ENCODE data around the gene UGT1A7. TPM values are rescaled to one million over a fixed set of nuclear protein-coding genes. Genes with fewer than 3 reads are reported as not detected.

Gene UGT1A7
- total RNA-seq, 4 donors from 2014 or later = 4.6 TPM; not detected in 3

DNA sequence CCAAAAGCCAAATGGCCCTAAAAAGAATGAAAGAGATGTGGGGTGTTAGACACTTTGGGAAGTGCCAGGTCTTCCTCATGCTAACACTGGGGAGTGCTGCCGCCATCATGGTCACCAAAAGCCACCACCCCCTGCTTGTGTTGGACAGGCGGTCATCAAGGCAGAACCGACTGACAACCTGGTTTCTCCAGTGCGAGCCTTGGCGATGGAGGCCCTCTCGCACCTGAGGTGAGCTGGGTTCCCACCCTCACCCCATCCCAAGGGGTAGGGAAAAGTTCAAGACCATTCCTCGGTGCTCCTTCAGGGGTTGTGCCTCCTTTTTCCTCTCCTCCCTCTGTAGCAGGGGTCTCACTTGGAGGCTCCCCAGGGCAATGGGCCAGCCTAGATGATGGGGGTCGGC is 130.0 kb downstream of the UGT1A7 start:
- no peak for TF ChIP-seq POLR2A (IDR thresholded peaks at IDR 0.05)
- no peak for TF ChIP-seq EP300 (IDR thresholded peaks at IDR 0.05)
- TF ChIP-seq CTCF (IDR thresholded peaks at IDR 0.05) = no peak
- TF ChIP-seq POLR2AphosphoS5 (IDR thresholded peaks at IDR 0.05) = no peak
- peaks cover 0 to 5% (median 0%) of the 10 kb centered on the region in 3 donors for H3K9me3 ChIP-seq
- H3K27ac ChIP-seq = no peak overlapping the region
- H3K4me1 ChIP-seq = no peaks in the 10 kb centered on the region
- ATAC-seq = no peak
- H3K27me3 ChIP-seq = peaks cover 30% of the 10 kb centered on the region
- 67 to 83% methylated on average over 1 to 2 of the region's 8 CpGs for WGBS, 2 donors (ENCODE audit: low coverage in 1 of 2)
- no peaks in the 10 kb centered on the region for H3K36me3 ChIP-seq
- H3K4me3 ChIP-seq = no peak overlapping the region

DNA sequence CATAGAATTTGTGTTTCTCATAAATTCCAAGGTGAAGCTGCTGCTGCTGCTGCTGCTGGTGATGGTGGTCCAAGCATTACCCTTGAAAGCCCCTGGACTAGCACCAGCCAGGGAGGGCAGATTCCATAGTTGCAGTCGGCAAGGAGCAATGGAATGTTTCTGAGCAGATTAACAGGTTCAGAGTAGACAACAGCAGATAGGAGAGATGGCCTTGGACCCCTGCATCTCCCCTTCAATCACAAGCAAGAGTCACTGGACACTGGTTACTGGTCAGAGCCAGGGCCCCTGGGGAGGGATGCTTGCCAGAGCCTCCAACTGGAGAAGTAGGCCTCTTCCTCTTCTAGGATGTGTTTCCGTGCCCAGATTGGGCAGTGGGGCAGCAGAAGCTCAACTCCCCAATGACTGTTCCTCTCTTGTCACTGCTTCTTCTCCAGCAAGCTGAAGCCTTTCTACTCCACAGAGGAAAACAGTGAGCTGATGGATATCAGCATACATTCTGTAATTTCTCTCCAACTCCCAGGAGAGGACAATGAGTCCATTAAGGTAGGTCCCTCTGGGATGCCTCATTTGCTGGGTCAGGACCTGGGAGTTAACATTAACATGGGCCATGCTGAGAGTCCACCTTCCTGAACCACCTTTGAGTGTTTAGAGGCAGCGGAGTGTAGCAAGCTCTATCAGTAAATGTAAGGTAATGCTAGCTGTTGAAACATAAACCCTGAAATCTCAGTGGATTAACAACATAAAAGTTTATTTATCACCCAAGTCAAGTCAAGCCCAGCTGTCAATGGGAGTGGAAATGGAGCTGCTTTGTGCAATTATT is 131.7 kb downstream of the UGT1A7 start:
- Histone ChIP-seq H3K27ac (no peak overlapping the region), H3K27me3 (peaks cover 18% of the 10 kb centered on the region)
- WGBS, 2 donors (ENCODE audit: low coverage in 1 of 2) = 80 to 100% methylated on average over 1 of the region's 3 CpGs

DNA sequence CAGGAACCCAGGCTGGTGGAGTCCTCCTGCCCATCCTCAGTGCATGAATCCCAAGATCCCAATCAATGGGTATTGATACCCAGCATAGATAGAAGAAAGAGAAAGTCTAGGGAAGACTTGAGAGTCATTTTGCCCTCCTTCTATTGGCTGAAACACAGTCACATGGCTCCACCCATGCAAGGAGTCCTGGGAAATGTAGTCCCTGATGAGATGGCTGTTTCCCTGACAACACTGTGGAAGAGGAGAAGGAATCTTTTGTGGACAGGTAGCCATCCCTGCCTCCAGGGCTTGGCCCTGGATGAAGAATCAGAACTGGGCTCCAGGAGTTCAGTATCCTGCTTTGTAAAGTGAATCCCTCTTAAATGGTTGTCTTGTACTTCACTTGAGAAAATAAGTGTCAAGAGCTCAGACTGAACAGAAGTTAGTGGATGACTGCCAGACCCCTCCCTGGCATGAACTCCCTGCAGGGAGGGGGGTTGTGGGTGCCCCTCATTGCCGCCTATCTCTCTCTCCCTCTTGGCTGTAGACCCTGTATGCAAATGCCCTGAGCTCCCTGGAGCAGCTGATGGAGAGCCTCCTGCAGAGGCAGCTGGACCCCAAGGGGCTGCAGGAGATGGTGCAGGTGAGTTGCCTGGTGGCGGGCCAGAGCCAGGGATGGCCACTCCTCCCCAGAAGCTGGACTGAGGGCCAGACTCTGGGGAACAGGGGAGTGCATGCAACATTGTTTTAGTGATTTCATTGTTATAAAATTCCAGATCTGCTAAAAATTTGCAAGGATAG is 132.5 kb downstream of the UGT1A7 start:
- 80% methylated on average over 1 of the region's 2 CpGs; no CpG with 5 or more reads in 1 of the 2 donors for WGBS, 2 donors (ENCODE audit: low coverage in 1 of 2)
- Histone ChIP-seq H3K36me3 (no peaks in the 10 kb centered on the region), H3K4me1 (no peaks in the 10 kb centered on the region), H3K4me3 (no peak overlapping the region), H3K27ac (no peak overlapping the region), H3K27me3 (peaks cover 16% of the 10 kb centered on the region), H3K9me3 (peaks cover 0 to 7% (median 0%) of the 10 kb centered on the region in 3 donors)
- ATAC-seq = no peak
- no peak for TF ChIP-seq POLR2AphosphoS5 (IDR thresholded peaks at IDR 0.05)
- TF ChIP-seq CTCF (IDR thresholded peaks at IDR 0.05) = no peak
- no peak for TF ChIP-seq EP300 (IDR thresholded peaks at IDR 0.05)
- TF ChIP-seq POLR2A (IDR thresholded peaks at IDR 0.05) = no peak

More for the DNA sequence above, 131.7 kb downstream of the UGT1A7 start:
- no peaks in the 10 kb centered on the region for H3K36me3 ChIP-seq
- no peaks in the 10 kb centered on the region for H3K4me1 ChIP-seq
- peaks cover 0 to 7% (median 0%) of the 10 kb centered on the region in 3 donors for H3K9me3 ChIP-seq
- TF ChIP-seq POLR2AphosphoS5 (IDR thresholded peaks at IDR 0.05) (no peak), CTCF (IDR thresholded peaks at IDR 0.05) (no peak), POLR2A (IDR thresholded peaks at IDR 0.05) (no peak), EP300 (IDR thresholded peaks at IDR 0.05) (no peak)
- ATAC-seq = no peak
- H3K4me3 ChIP-seq = no peak overlapping the region

GRCh38 chr2:233815861-233816260 is 134.2 kb downstream of the UGT1A7 start:
- H3K27me3 ChIP-seq = peaks cover 9% of the 10 kb centered on the region
- H3K36me3 ChIP-seq = no peaks in the 10 kb centered on the region
- no peak for TF ChIP-seq EP300 (IDR thresholded peaks at IDR 0.05)
- TF ChIP-seq POLR2AphosphoS5 (IDR thresholded peaks at IDR 0.05) = no peak
- TF ChIP-seq POLR2A (IDR thresholded peaks at IDR 0.05) = no peak
- TF ChIP-seq CTCF (IDR thresholded peaks at IDR 0.05) = no peak
- ATAC-seq = no peak
- peaks cover 0 to 7% (median 0%) of the 10 kb centered on the region in 3 donors for H3K9me3 ChIP-seq
- no peaks in the 10 kb centered on the region for H3K4me1 ChIP-seq
- 55 to 66% methylated on average over 6 of the region's 6 CpGs for WGBS, 2 donors (ENCODE audit: low coverage in 1 of 2)
- no peak overlapping the region for H3K4me3 ChIP-seq
- H3K27ac ChIP-seq = no peak overlapping the region
